GM23248 (cell line): ENCODE measurements around the gene TSPAN14.

ENCODE experiments used
- EZH2 ChIP-seq: fragments of 200-600 bp; sonication (generic); IDR thresholded peaks from 2 replicates; pipeline ENCODE4 v1.6.1; 2018; ENCODE audit warnings: antibody characterized with exemption, mild to moderate bottlenecking; ENCODE audit not compliant: insufficient read depth, poor library complexity, severe bottlenecking
- EZH2phosphoT487 ChIP-seq: fragments of 200-600 bp; sonication (generic); IDR thresholded peaks from 2 replicates; pipeline ENCODE4 v1.6.1; 2018; ENCODE audit warnings: antibody characterized with exemption, moderate library complexity, mild to moderate bottlenecking, low read depth; ENCODE audit not compliant: insufficient read depth

DNA sequence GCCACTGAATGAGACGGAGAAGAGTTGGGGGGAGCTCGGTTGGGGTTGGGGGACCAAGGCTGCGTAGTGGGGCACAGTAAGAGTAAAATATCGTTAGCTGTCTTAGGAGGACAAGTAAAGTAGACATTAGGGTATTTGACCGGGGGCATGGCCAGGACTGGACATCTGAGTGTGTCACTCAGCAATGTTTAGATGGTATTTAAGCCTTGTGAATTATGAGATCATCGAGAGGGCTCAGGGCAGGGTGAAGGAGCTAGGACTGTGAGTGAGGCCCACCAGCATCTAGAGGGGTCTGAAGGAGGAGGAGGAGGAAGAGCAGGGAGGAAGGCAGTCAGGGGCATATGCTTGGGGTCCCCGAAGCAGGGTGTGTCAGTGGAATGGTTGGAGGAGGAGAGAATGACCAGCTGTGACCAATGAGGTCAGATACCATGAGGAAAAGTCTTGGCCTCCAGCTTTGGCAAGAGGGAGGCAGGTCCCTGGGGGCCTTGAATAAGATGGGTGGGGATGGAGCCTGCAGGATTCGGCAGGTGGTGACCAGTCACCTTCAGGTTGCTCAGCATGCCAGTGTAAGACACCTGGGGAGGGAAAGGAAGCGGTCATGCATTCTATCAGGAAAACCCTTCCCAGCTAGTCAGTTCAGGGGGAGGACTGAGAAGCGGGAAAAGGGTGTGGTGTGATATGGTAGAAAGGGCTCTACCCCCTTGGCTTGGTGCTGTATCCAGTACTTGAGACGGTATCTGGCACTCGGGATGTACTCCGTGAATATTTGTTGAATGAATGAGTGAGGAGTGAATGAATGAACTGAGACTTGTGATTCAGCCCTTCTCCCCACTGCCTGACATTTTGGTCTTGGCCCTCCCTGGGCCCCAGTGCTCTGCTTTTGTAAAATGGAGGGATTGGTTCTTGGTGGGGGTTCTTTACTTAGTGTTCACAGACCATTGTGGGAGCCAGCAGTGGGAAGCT lies 48.8 kb downstream of the TSPAN14 start:
- TF ChIP-seq EZH2 (no peak), EZH2phosphoT487 (no peak)
